ENCODE results near the gene SSNA1.
A peak's percentile ranks its signal among the peaks of the same experiment; 100 is the strongest.

SSNA1 gene

GRCh38 chr9:137195525-137196220, 7.2 kb downstream of the SSNA1 start:
- Histone ChIP-seq H3K4me3 (ENCODE audit: low read length) (peak overlapping the region; percentile 33), H3K27ac (ENCODE audit: low read depth, low read length) (no peak overlapping the region), H3K4me1 (ENCODE audit: control insufficient read depth, insufficient read depth, low read length) (peaks cover 4% of the 10 kb centered on the region), H3K9ac (ENCODE audit: low read length) (no peak overlapping the region), H3K36me3 (ENCODE audit: control insufficient read depth, insufficient read depth, low read length) (peaks cover 11% of the 10 kb centered on the region), H3K27me3 (ENCODE audit: control insufficient read depth, insufficient read depth, low read length) (no peaks in the 10 kb centered on the region)

GRCh38 chr9:137198051-137198901, 9.8 kb downstream of the SSNA1 start:
- Histone ChIP-seq H3K36me3 (ENCODE audit: control insufficient read depth, insufficient read depth, low read length) (no peaks in the 10 kb centered on the region), H3K4me1 (ENCODE audit: control insufficient read depth, insufficient read depth, low read length) (peaks cover 12% of the 10 kb centered on the region), H3K27ac (ENCODE audit: low read depth, low read length) (no peak overlapping the region), H3K4me3 (ENCODE audit: low read length) (peak overlapping the region; percentile 52), H3K9ac (ENCODE audit: low read length) (no peak overlapping the region), H3K27me3 (ENCODE audit: control insufficient read depth, insufficient read depth, low read length) (no peaks in the 10 kb centered on the region)

- no peaks in the 10 kb centered on the region for H3K36me3 ChIP-seq (ENCODE audit: control insufficient read depth, insufficient read depth, low read length)
- H3K27me3 ChIP-seq (ENCODE audit: control insufficient read depth, insufficient read depth, low read length) = no peaks in the 10 kb centered on the region
- peaks cover 13% of the 10 kb centered on the region for H3K4me1 ChIP-seq (ENCODE audit: control insufficient read depth, insufficient read depth, low read length)
- no peak overlapping the region for H3K9ac ChIP-seq (ENCODE audit: low read length)
- H3K4me3 ChIP-seq (ENCODE audit: low read length) = peak overlapping the region; percentile 52
- H3K27ac ChIP-seq (ENCODE audit: low read depth, low read length) = no peak overlapping the region
Observed at GRCh38 chr9:137198902-137199283, 10.4 kb downstream of the SSNA1 start.

GRCh38 chr9:137199411-137200121, 11.1 kb downstream of the SSNA1 start:
- Histone ChIP-seq H3K9ac (ENCODE audit: low read length) (no peak overlapping the region), H3K27ac (ENCODE audit: low read depth, low read length) (no peak overlapping the region), H3K27me3 (ENCODE audit: control insufficient read depth, insufficient read depth, low read length) (no peaks in the 10 kb centered on the region), H3K4me3 (ENCODE audit: low read length) (peak overlapping the region; percentile 52), H3K4me1 (ENCODE audit: control insufficient read depth, insufficient read depth, low read length) (peaks cover 20% of the 10 kb centered on the region), H3K36me3 (ENCODE audit: control insufficient read depth, insufficient read depth, low read length) (no peaks in the 10 kb centered on the region)

- peak within 1 kb of the TSS; percentile 80 for H3K9ac ChIP-seq (ENCODE audit: low read length)
- peak within 1 kb of the TSS; percentile 58 for H3K27ac ChIP-seq (ENCODE audit: low read depth, low read length)
- H3K36me3 ChIP-seq (ENCODE audit: control insufficient read depth, insufficient read depth, low read length) = no peaks in the 10 kb centered on the region
- peaks cover 23% of the 10 kb centered on the region for H3K4me1 ChIP-seq (ENCODE audit: control insufficient read depth, insufficient read depth, low read length)
- peak within 1 kb of the TSS; percentile 84 for H3K4me3 ChIP-seq (ENCODE audit: low read length)
- no peaks in the 10 kb centered on the region for H3K27me3 ChIP-seq (ENCODE audit: control insufficient read depth, insufficient read depth, low read length)
Observed at GRCh38 chr9:137200311-137201204, 12.1 kb downstream of the SSNA1 start, which contains the start of gene TPRN. TPRN (minus strand) TSS chr9:137200741; CDS start chr9:137200711, 30 bp downstream.

GRCh38 chr9:137201205-137201868, 12.9 kb downstream of the SSNA1 start:
- Histone ChIP-seq H3K4me1 (ENCODE audit: control insufficient read depth, insufficient read depth, low read length) (peaks cover 28% of the 10 kb centered on the region), H3K27me3 (ENCODE audit: control insufficient read depth, insufficient read depth, low read length) (no peaks in the 10 kb centered on the region), H3K36me3 (ENCODE audit: control insufficient read depth, insufficient read depth, low read length) (no peaks in the 10 kb centered on the region), H3K4me3 (ENCODE audit: low read length) (peak overlapping the region; percentile 84), H3K27ac (ENCODE audit: low read depth, low read length) (peak overlapping the region; percentile 58), H3K9ac (ENCODE audit: low read length) (peak overlapping the region; percentile 80)

- no peaks in the 10 kb centered on the region for H3K27me3 ChIP-seq (ENCODE audit: control insufficient read depth, insufficient read depth, low read length)
- no peaks in the 10 kb centered on the region for H3K36me3 ChIP-seq (ENCODE audit: control insufficient read depth, insufficient read depth, low read length)
- peaks cover 34% of the 10 kb centered on the region for H3K4me1 ChIP-seq (ENCODE audit: control insufficient read depth, insufficient read depth, low read length)
- H3K4me3 ChIP-seq (ENCODE audit: low read length) = no peak overlapping the region
- H3K9ac ChIP-seq (ENCODE audit: low read length) = no peak overlapping the region
- no peak overlapping the region for H3K27ac ChIP-seq (ENCODE audit: low read depth, low read length)
Observed at GRCh38 chr9:137202966-137203365, 14.5 kb downstream of the SSNA1 start.

GRCh38 chr9:137204731-137205125, 16.3 kb downstream of the SSNA1 start:
- H3K4me1 ChIP-seq (ENCODE audit: control insufficient read depth, insufficient read depth, low read length) = peaks cover 30% of the 10 kb centered on the region
- H3K36me3 ChIP-seq (ENCODE audit: control insufficient read depth, insufficient read depth, low read length) = no peaks in the 10 kb centered on the region
- H3K9ac ChIP-seq (ENCODE audit: low read length) = peak overlapping the region; percentile 74
- no peaks in the 10 kb centered on the region for H3K27me3 ChIP-seq (ENCODE audit: control insufficient read depth, insufficient read depth, low read length)
- peak overlapping the region; percentile 79 for H3K27ac ChIP-seq (ENCODE audit: low read depth, low read length)
- peak overlapping the region; percentile 89 for H3K4me3 ChIP-seq (ENCODE audit: low read length)

- Histone ChIP-seq H3K4me1 (ENCODE audit: control insufficient read depth, insufficient read depth, low read length) (peaks cover 30% of the 10 kb centered on the region), H3K36me3 (ENCODE audit: control insufficient read depth, insufficient read depth, low read length) (no peaks in the 10 kb centered on the region), H3K27me3 (ENCODE audit: control insufficient read depth, insufficient read depth, low read length) (no peaks in the 10 kb centered on the region), H3K27ac (ENCODE audit: low read depth, low read length) (peak within 1 kb of the TSS; percentile 79), H3K9ac (ENCODE audit: low read length) (peak within 1 kb of the TSS; percentile 81), H3K4me3 (ENCODE audit: low read length) (peak within 1 kb of the TSS; percentile 89)
Observed at GRCh38 chr9:137205126-137206069, 16.9 kb downstream of the SSNA1 start, which contains the start of the genes NDOR1 and TMEM203. NDOR1 (plus strand) TSS chr9:137205700; CDS start chr9:137205778, 78 bp downstream. TMEM203 (minus strand) TSS chr9:137205648; CDS start chr9:137205414, 234 bp downstream.

- H3K27me3 ChIP-seq (ENCODE audit: control insufficient read depth, insufficient read depth, low read length) = no peaks in the 10 kb centered on the region
- H3K27ac ChIP-seq (ENCODE audit: low read depth, low read length) = no peak overlapping the region
- peak overlapping the region; percentile 89 for H3K4me3 ChIP-seq (ENCODE audit: low read length)
- no peaks in the 10 kb centered on the region for H3K36me3 ChIP-seq (ENCODE audit: control insufficient read depth, insufficient read depth, low read length)
- peaks cover 24% of the 10 kb centered on the region for H3K4me1 ChIP-seq (ENCODE audit: control insufficient read depth, insufficient read depth, low read length)
- H3K9ac ChIP-seq (ENCODE audit: low read length) = no peak overlapping the region
Observed at GRCh38 chr9:137206602-137207001, 18.1 kb downstream of the SSNA1 start.
